GM21447 (cell line): ENCODE data around the gene DPT.
"Not testable (repeated sequence)": the region's sequence is repeated elsewhere in the genome, so short reads cannot be mapped to it uniquely, and the experiment has no call there.

Experiments
- ATAC-seq: cut with Tn5 transposase; IDR thresholded peaks from one replicate; pipeline ENCODE4 v1.9.1; 2021; ENCODE audit not compliant: unreplicated experiment

The DPT gene

GRCh38 chr1:168728473-168729404 lies at the start of gene DPT:
Gene DPT, minus strand, starts transcription at chr1:168729206. Its CDS starts 32 bp downstream, at chr1:168729174.
- ATAC-seq, result no peak

GRCh38 chr1:168775366-168775765 lies 46.4 kb upstream of the DPT start:
- no peak for ATAC-seq

GRCh38 chr1:168774241-168774640 lies 45.2 kb upstream of the DPT start:
- no peak for ATAC-seq

- no peak for ATAC-seq
These were observed 43.5 kb upstream of the DPT start for GRCh38 chr1:168772428-168773060.

- no peak for ATAC-seq
These were observed 42.2 kb upstream of the DPT start for GRCh38 chr1:168771104-168771630.

- not testable (repeated sequence) for ATAC-seq
These were observed 40.9 kb upstream of the DPT start for GRCh38 chr1:168769893-168770292.

- no peak for ATAC-seq
These were observed 39.0 kb upstream of the DPT start for GRCh38 chr1:168767894-168768584.

GRCh38 chr1:168766568-168766967 lies 37.6 kb upstream of the DPT start:
- ATAC-seq, result no peak

GRCh38 chr1:168763031-168763430 lies 34.0 kb upstream of the DPT start:
- no peak for ATAC-seq

GRCh38 chr1:168762473-168762872 lies 33.5 kb upstream of the DPT start:
- ATAC-seq, result no peak

GRCh38 chr1:168760781-168761180 lies 31.8 kb upstream of the DPT start:
- no peak for ATAC-seq

- no peak for ATAC-seq
These were observed 31.2 kb upstream of the DPT start for GRCh38 chr1:168760241-168760640.

- no peak for ATAC-seq
These were observed 30.1 kb upstream of the DPT start for GRCh38 chr1:168759077-168759476.

- no peak for ATAC-seq
These were observed 29.5 kb upstream of the DPT start for GRCh38 chr1:168758503-168758902.

- ATAC-seq, result no peak
These were observed 26.9 kb upstream of the DPT start for GRCh38 chr1:168755800-168756418.

- ATAC-seq, result no peak
These were observed 23.3 kb upstream of the DPT start for GRCh38 chr1:168752171-168752832.

GRCh38 chr1:168751195-168751650 lies 22.2 kb upstream of the DPT start:
- ATAC-seq, result no peak

- ATAC-seq, result no peak
These were observed 14.1 kb upstream of the DPT start for GRCh38 chr1:168742994-168743650.

- no peak for ATAC-seq
These were observed 13.4 kb upstream of the DPT start for GRCh38 chr1:168742386-168742785.

GRCh38 chr1:168739908-168740307 lies 10.9 kb upstream of the DPT start:
- ATAC-seq, result no peak
